ENCODE data around the gene HOXC5. TPM values are rescaled to one million over a fixed set of nuclear protein-coding genes. Genes with fewer than 3 reads are reported as not detected.

HOXC5 gene
- total and polyA plus RNA-seq, 4 donors = not detected

DNA sequence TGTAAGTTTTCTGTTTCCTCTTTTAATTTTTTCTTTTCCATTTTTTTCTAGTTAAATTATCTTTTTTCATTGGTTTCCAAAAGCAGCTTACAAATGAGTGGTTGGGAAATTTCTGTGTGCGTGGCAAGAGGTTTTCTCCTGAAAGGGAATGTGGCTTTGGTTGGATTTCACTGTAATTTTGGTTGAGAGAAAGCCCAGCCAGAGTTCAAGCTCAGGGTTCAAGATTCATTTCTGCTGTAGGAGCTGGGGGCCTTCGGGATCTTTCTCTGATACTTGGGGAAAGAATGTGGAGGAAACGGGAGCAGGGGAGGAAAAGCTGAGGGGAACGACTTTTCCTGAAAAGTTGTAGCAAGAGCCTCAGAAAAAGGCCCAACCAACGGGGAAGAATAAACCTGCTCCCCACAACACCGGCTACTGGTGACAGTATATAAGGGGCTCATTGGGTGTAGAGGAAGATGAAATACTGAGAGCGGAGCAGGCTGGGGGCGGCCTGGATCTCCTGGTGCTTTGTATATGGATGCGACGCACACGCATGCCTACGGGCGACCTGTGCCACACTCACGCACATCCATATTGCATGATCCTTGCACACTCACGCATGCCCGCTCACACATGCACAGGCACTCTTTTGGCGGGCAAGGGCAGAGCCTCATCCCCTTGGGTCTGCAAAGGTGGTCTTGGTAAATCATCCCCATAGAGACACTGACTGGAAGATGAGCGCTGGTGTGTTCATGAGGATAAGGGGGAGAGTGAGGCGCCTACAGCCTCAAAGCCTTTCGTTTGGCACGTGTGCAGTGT, 46.0 kb upstream of the HOXC5 start:
- no peaks in the 10 kb centered on the region for H3K36me3 ChIP-seq (ENCODE audit: control insufficient read depth in 4 of 4, insufficient read depth in 3 of 4, low read depth in 1 of 4, low read length in 3 of 4)
- H3K27me3 ChIP-seq (ENCODE audit: control insufficient read depth in 4 of 4, insufficient read depth in 4 of 4, low read length in 3 of 4) = peaks cover 14 to 32% (median 26%) of the 10 kb centered on the region in 4 donors
- TF ChIP-seq FOXA1 (IDR thresholded peaks at IDR 0.05) = no peak
- TF ChIP-seq RXRA (IDR thresholded peaks at IDR 0.05) = no peak
- no peak for TF ChIP-seq NR2F2 (IDR thresholded peaks at IDR 0.05)
- no peak for TF ChIP-seq TAF1 (conservative IDR thresholded peaks at IDR 0.05)
- no peak for TF ChIP-seq RAD21 (IDR thresholded peaks at IDR 0.05)
- TF ChIP-seq HNF4G (IDR thresholded peaks at IDR 0.05) = no peak
- no peak for TF ChIP-seq FOXA2 (IDR thresholded peaks at IDR 0.05)
- TF ChIP-seq JUND (IDR thresholded peaks at IDR 0.05) = no peak
- no peak for TF ChIP-seq GABPA (IDR thresholded peaks at IDR 0.05 in 1 of 2, conservative IDR thresholded peaks at IDR 0.05 in 1 of 2)
- no peak for TF ChIP-seq YY1 (IDR thresholded peaks at IDR 0.05)
- TF ChIP-seq, protein P1, sequence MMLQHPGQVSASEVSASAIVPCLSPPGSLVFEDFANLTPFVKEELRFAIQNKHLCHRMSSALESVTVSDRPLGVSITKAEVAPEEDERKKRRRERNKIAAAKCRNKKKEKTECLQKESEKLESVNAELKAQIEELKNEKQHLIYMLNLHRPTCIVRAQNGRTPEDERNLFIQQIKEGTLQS (IDR thresholded peaks at IDR 0.05) = no peak
- TF ChIP-seq, protein P2, sequence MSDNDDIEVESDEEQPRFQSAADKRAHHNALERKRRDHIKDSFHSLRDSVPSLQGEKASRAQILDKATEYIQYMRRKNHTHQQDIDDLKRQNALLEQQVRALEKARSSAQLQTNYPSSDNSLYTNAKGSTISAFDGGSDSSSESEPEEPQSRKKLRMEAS (IDR thresholded peaks at IDR 0.05) = no peak
- H3K4me1 ChIP-seq (ENCODE audit: control insufficient read depth in 4 of 4, insufficient read depth in 4 of 4, low read length in 3 of 4) = peaks cover 3 to 14% (median 10%) of the 10 kb centered on the region in 4 donors
- H3K9ac ChIP-seq (ENCODE audit: low read depth in 1 of 2, low read length in 2 of 2) = no peak overlapping the region
- 25% methylated on average over 21 of the region's 21 CpGs for WGBS
- H3K9me3 ChIP-seq (ENCODE audit: control insufficient read depth in 4 of 4, low read length in 3 of 4) = peaks cover 0 to 7% (median 2%) of the 10 kb centered on the region in 4 donors
- H3K27ac ChIP-seq (ENCODE audit: low read depth in 1 of 2, low read length in 2 of 2) = no peak overlapping the region
- H3K4me3 ChIP-seq (ENCODE audit: low read depth in 1 of 3, low read length in 3 of 3) = no peak overlapping the region
- DNase-seq (ENCODE audit: low spot score) = no peak

DNA sequence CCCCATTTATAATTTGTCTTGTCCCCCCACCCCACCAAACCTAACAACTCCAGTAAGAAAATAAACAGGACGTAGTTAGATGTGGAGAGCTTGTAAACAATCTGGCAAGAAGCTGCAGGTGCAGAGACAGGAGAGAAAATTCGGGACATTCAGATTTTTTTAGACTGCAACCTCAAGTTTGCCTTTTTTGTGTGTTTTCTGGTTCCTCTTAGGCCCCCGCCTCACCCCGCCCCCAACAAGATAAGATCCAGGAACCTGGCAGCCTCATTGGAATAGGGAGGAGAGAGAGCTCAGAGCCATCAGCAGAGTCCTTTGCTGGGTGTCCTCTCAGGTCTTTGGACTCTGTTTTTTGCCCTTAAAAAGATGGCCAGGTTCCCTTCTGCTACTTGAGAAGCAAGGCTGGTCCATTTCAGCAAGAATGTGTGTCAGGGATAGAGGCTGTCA, 45.0 kb upstream of the HOXC5 start:
- H3K4me1 ChIP-seq (ENCODE audit: control insufficient read depth in 4 of 4, insufficient read depth in 4 of 4, low read length in 3 of 4) = peaks cover 3 to 14% (median 10%) of the 10 kb centered on the region in 4 donors
- no peak overlapping the region for H3K9ac ChIP-seq (ENCODE audit: low read depth in 1 of 2, low read length in 2 of 2)
- no peaks in the 10 kb centered on the region for H3K36me3 ChIP-seq (ENCODE audit: control insufficient read depth in 4 of 4, insufficient read depth in 3 of 4, low read depth in 1 of 4, low read length in 3 of 4)
- TF ChIP-seq GABPA (IDR thresholded peaks at IDR 0.05 in 1 of 2, conservative IDR thresholded peaks at IDR 0.05 in 1 of 2) (no peak), FOXA1 (IDR thresholded peaks at IDR 0.05) (no peak), RXRA (IDR thresholded peaks at IDR 0.05) (no peak), RAD21 (IDR thresholded peaks at IDR 0.05) (no peak), HNF4A (conservative IDR thresholded peaks at IDR 0.05) (no peak), JUND (IDR thresholded peaks at IDR 0.05) (no peak), TAF1 (conservative IDR thresholded peaks at IDR 0.05) (no peak), NR2F2 (IDR thresholded peaks at IDR 0.05) (no peak)
- TF ChIP-seq, protein P3, sequence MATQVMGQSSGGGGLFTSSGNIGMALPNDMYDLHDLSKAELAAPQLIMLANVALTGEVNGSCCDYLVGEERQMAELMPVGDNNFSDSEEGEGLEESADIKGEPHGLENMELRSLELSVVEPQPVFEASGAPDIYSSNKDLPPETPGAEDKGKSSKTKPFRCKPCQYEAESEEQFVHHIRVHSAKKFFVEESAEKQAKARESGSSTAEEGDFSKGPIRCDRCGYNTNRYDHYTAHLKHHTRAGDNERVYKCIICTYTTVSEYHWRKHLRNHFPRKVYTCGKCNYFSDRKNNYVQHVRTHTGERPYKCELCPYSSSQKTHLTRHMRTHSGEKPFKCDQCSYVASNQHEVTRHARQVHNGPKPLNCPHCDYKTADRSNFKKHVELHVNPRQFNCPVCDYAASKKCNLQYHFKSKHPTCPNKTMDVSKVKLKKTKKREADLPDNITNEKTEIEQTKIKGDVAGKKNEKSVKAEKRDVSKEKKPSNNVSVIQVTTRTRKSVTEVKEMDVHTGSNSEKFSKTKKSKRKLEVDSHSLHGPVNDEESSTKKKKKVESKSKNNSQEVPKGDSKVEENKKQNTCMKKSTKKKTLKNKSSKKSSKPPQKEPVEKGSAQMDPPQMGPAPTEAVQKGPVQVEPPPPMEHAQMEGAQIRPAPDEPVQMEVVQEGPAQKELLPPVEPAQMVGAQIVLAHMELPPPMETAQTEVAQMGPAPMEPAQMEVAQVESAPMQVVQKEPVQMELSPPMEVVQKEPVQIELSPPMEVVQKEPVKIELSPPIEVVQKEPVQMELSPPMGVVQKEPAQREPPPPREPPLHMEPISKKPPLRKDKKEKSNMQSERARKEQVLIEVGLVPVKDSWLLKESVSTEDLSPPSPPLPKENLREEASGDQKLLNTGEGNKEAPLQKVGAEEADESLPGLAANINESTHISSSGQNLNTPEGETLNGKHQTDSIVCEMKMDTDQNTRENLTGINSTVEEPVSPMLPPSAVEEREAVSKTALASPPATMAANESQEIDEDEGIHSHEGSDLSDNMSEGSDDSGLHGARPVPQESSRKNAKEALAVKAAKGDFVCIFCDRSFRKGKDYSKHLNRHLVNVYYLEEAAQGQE (IDR thresholded peaks at IDR 0.05) = no peak
- TF ChIP-seq, protein P1 (IDR thresholded peaks at IDR 0.05) = no peak
- DNase-seq (ENCODE audit: low spot score) = no peak
- no peak overlapping the region for H3K27ac ChIP-seq (ENCODE audit: low read depth in 1 of 2, low read length in 2 of 2)
- H3K27me3 ChIP-seq (ENCODE audit: control insufficient read depth in 4 of 4, insufficient read depth in 4 of 4, low read length in 3 of 4) = peaks cover 15 to 37% (median 26%) of the 10 kb centered on the region in 4 donors
- H3K9me3 ChIP-seq (ENCODE audit: control insufficient read depth in 4 of 4, low read length in 3 of 4) = peaks cover 0 to 7% (median 2%) of the 10 kb centered on the region in 4 donors
- 30% methylated on average over 4 of the region's 4 CpGs for WGBS
- H3K4me3 ChIP-seq (ENCODE audit: low read depth in 1 of 3, low read length in 3 of 3) = no peak overlapping the region

All from liver (tissue), 9 donors.